ENCODE data around the gene DDO. TPM values are rescaled to one million over a fixed set of nuclear protein-coding genes. Genes with fewer than 3 reads are reported as not detected.

The DDO gene
- total and polyA plus RNA-seq, 9 donors = 0.08 to 0.49 (median 0.22) TPM; not detected in 3

GRCh38 chr6:110401585-110402176, 13.7 kb downstream of the DDO start:
- no peak for DNase-seq
- WGBS (ENCODE audit: insufficient coverage) = no CpG with 5 or more reads among the region's 4 CpGs

DNA sequence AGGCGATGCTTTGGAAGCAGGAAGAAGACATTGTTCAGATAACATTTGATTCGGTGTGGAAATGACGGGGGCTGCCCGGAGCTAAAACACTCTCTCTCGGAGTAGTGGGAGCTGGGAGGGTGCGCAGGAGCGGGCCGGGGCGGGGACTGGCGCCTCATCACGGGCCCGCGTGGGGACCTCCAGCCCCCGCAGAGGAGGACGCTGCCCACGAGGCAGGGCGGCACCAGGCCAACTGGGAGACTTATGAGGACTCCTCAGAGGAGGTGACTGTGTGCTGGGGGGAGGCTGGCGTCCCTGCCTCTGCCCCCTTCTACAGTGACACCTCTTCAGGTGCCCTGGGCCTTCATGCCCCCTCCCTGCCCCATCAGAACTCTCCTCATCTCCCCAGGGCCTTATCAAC, 15.2 kb downstream of the DDO start:
- no peaks in the 10 kb centered on the region for H3K36me3 ChIP-seq (ENCODE audit: control insufficient read depth, insufficient read depth, low read length)
- no peak overlapping the region for H3K27ac ChIP-seq (ENCODE audit: low read length)
- WGBS (ENCODE audit: insufficient coverage) = 87% methylated on average over 5 of the region's 18 CpGs

More at GRCh38 chr6:110401585-110402176, 13.7 kb downstream of the DDO start:
- Histone ChIP-seq H3K27ac (ENCODE audit: low read length) (no peak overlapping the region), H3K36me3 (ENCODE audit: control insufficient read depth, insufficient read depth, low read length) (no peaks in the 10 kb centered on the region), H3K27me3 (ENCODE audit: control insufficient read depth, insufficient read depth, low read length) (peaks cover 3% of the 10 kb centered on the region), H3K4me3 (ENCODE audit: low read length) (no peak overlapping the region), H3K4me1 (ENCODE audit: control insufficient read depth, insufficient read depth, low read length) (no peaks in the 10 kb centered on the region), H3K9me3 (replicated peaks; ENCODE audit: control insufficient read depth, low read depth, low read length) (no peaks in the 10 kb centered on the region)

DNA sequence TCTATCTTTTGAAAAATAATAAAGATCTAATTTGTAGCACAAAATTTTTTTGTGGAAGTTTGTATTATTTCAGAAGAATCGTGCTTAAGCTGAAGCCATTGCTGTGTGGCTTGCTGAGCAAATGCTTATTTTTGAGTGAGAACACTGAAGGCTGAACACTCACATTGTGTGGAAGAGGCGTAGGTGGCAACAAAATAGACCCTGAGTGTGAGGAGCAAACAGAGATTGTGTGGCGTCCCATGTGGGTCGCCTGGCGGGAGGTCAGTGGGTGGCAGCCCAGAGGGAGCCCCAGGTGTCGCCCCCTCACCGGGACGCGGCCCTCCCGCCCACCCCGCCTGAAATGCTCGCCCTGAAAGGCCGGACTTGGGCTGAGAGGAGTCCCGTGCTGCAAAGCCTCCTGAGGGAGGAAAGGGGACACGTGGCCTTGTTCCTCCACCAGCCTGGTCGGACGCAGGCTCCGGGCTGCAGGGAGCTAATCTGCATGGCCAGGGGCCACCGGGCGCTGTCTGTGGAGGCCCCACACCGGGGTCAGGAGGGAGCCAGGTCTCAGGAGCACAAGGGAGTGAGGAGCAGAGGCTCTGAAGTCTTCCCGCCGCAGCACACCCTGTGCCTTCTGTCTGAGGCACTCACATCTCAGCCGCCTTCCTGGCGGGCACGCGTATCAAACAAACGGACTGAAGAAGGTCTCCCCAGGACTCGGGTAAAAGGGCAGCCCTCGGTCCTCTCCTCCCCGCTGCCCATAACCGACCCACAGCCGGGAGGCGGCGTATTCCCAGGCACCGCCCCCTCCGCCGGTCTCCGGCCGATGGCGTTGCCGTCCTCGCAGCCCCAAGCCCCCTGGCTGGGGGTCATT, 15.9 kb downstream of the DDO start:
- no peak overlapping the region for H3K27ac ChIP-seq (ENCODE audit: low read length)
- no peak for DNase-seq
- 38% methylated on average over 43 of the region's 43 CpGs for WGBS (ENCODE audit: insufficient coverage)

More for the DNA sequence above, 15.2 kb downstream of the DDO start:
- H3K4me1 ChIP-seq (ENCODE audit: control insufficient read depth, insufficient read depth, low read length) = no peaks in the 10 kb centered on the region
- peaks cover 3% of the 10 kb centered on the region for H3K27me3 ChIP-seq (ENCODE audit: control insufficient read depth, insufficient read depth, low read length)
- DNase-seq = no peak
- H3K9me3 ChIP-seq (replicated peaks; ENCODE audit: control insufficient read depth, low read depth, low read length) = no peaks in the 10 kb centered on the region
- no peak overlapping the region for H3K4me3 ChIP-seq (ENCODE audit: low read length)

DNA sequence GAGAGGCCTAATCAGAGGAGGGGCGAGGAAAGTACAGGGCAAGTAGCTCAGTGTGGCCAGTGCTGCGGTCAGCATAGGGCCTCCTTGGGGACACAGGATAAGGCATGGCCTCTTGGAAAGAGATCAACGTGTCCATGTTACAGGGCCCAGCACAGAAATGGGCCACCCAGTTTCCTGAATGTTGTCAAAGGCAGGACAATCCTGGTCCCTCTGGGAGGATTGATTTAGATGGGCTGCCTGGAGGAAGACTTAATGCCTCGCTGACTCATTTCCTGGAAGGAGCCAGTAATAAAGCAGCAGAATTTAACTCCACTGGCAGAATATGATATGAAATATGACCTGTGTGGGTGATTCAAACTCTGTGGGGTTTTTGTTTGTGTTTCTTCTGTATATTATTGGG, 16.6 kb downstream of the DDO start:
- H3K36me3 ChIP-seq (ENCODE audit: control insufficient read depth, insufficient read depth, low read length) = no peaks in the 10 kb centered on the region
- no peak for DNase-seq
- no peaks in the 10 kb centered on the region for H3K4me1 ChIP-seq (ENCODE audit: control insufficient read depth, insufficient read depth, low read length)
- peaks cover 3% of the 10 kb centered on the region for H3K27me3 ChIP-seq (ENCODE audit: control insufficient read depth, insufficient read depth, low read length)
- no peaks in the 10 kb centered on the region for H3K9me3 ChIP-seq (replicated peaks; ENCODE audit: control insufficient read depth, low read depth, low read length)
- WGBS (ENCODE audit: insufficient coverage) = 77% methylated on average over 3 of the region's 4 CpGs
- no peak overlapping the region for H3K4me3 ChIP-seq (ENCODE audit: low read length)
- no peak overlapping the region for H3K27ac ChIP-seq (ENCODE audit: low read length)

More for the DNA sequence above, 15.9 kb downstream of the DDO start:
- Histone ChIP-seq H3K9me3 (replicated peaks; ENCODE audit: control insufficient read depth, low read depth, low read length) (no peaks in the 10 kb centered on the region), H3K36me3 (ENCODE audit: control insufficient read depth, insufficient read depth, low read length) (no peaks in the 10 kb centered on the region), H3K4me1 (ENCODE audit: control insufficient read depth, insufficient read depth, low read length) (no peaks in the 10 kb centered on the region), H3K4me3 (ENCODE audit: low read length) (peak overlapping the region; percentile 23), H3K27me3 (ENCODE audit: control insufficient read depth, insufficient read depth, low read length) (peaks cover 3% of the 10 kb centered on the region)

GRCh38 chr6:110395221-110395620, 20.2 kb downstream of the DDO start:
- H3K27ac ChIP-seq (ENCODE audit: low read length) = no peak overlapping the region
- WGBS (ENCODE audit: insufficient coverage) = 70% methylated on average over 1 of the region's 4 CpGs
- no peak for DNase-seq
- H3K4me1 ChIP-seq (ENCODE audit: control insufficient read depth, insufficient read depth, low read length) = no peaks in the 10 kb centered on the region
- H3K4me3 ChIP-seq (ENCODE audit: low read length) = no peak overlapping the region
- H3K36me3 ChIP-seq (ENCODE audit: control insufficient read depth, insufficient read depth, low read length) = no peaks in the 10 kb centered on the region
- H3K9me3 ChIP-seq (replicated peaks; ENCODE audit: control insufficient read depth, low read depth, low read length) = no peaks in the 10 kb centered on the region
- H3K27me3 ChIP-seq (ENCODE audit: control insufficient read depth, insufficient read depth, low read length) = no peaks in the 10 kb centered on the region

GRCh38 chr6:110394409-110394808, 21.0 kb downstream of the DDO start:
- H3K4me3 ChIP-seq (ENCODE audit: low read length) = no peak overlapping the region

DNA sequence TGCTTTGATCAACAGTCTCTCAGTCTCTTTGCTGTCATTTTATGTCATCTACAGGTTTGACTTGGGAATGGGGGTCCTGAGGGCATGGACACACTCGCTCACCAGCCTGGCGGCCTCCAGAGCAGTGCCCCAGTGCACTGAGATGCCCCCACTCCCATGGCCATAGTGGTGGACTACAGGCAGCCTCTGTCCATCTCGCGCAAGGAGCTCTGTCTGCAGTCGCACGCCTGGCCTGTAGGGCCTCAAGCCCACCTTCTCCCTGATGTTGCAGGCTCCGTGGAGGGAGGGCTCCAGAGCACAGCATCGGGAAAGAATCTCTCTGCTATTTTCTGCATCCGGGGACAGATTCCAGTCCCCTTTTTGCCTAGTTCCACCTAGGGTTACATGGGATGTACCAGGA, 22.6 kb downstream of the DDO start:
- Histone ChIP-seq H3K4me1 (ENCODE audit: control insufficient read depth, insufficient read depth, low read length) (no peaks in the 10 kb centered on the region), H3K27me3 (ENCODE audit: control insufficient read depth, insufficient read depth, low read length) (no peaks in the 10 kb centered on the region), H3K9me3 (replicated peaks; ENCODE audit: control insufficient read depth, low read depth, low read length) (no peaks in the 10 kb centered on the region), H3K36me3 (ENCODE audit: control insufficient read depth, insufficient read depth, low read length) (no peaks in the 10 kb centered on the region), H3K4me3 (ENCODE audit: low read length) (no peak overlapping the region), H3K27ac (ENCODE audit: low read length) (no peak overlapping the region)
- DNase-seq = no peak
- 71% methylated on average over 7 of the region's 9 CpGs for WGBS (ENCODE audit: insufficient coverage)

More at GRCh38 chr6:110394409-110394808, 21.0 kb downstream of the DDO start:
- DNase-seq = no peak
- H3K9me3 ChIP-seq (replicated peaks; ENCODE audit: control insufficient read depth, low read depth, low read length) = no peaks in the 10 kb centered on the region
- H3K36me3 ChIP-seq (ENCODE audit: control insufficient read depth, insufficient read depth, low read length) = no peaks in the 10 kb centered on the region
- H3K4me1 ChIP-seq (ENCODE audit: control insufficient read depth, insufficient read depth, low read length) = no peaks in the 10 kb centered on the region
- H3K27ac ChIP-seq (ENCODE audit: low read length) = no peak overlapping the region
- H3K27me3 ChIP-seq (ENCODE audit: control insufficient read depth, insufficient read depth, low read length) = no peaks in the 10 kb centered on the region
- 94% methylated on average over 4 of the region's 4 CpGs for WGBS (ENCODE audit: insufficient coverage)

DNA sequence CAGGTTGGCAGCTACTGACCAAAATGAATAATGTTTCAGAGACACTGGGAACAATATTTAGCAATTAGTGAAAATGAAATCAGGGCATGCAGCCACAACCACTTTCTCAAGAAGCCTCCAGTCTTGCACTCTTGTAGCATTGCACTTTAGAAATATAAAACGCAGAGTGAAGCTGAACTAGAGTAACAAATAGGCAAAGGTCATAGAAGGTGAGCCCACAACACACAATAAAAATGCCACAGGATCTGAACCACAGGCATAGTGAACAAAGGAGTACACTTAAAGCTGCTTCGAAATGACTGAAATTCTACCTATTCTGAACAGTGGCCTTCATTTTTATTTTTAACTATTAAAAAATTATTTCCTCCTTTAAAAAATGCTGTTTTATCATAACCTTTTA, 25.0 kb downstream of the DDO start:
- H3K27me3 ChIP-seq (ENCODE audit: control insufficient read depth, insufficient read depth, low read length) = no peaks in the 10 kb centered on the region

GRCh38 chr6:110389689-110390382, 25.5 kb downstream of the DDO start:
- Histone ChIP-seq H3K36me3 (ENCODE audit: control insufficient read depth, insufficient read depth, low read length) (no peaks in the 10 kb centered on the region), H3K9me3 (replicated peaks; ENCODE audit: control insufficient read depth, low read depth, low read length) (no peaks in the 10 kb centered on the region), H3K4me1 (ENCODE audit: control insufficient read depth, insufficient read depth, low read length) (no peaks in the 10 kb centered on the region), H3K27ac (ENCODE audit: low read length) (no peak overlapping the region), H3K4me3 (ENCODE audit: low read length) (no peak overlapping the region), H3K27me3 (ENCODE audit: control insufficient read depth, insufficient read depth, low read length) (no peaks in the 10 kb centered on the region)
- DNase-seq = no peak
- WGBS (ENCODE audit: insufficient coverage) = no CpG with 5 or more reads among the region's 4 CpGs

More for the DNA sequence above, 25.0 kb downstream of the DDO start:
- no peaks in the 10 kb centered on the region for H3K4me1 ChIP-seq (ENCODE audit: control insufficient read depth, insufficient read depth, low read length)
- no peak for DNase-seq
- no peak overlapping the region for H3K27ac ChIP-seq (ENCODE audit: low read length)
- no CpG with 5 or more reads among the region's 2 CpGs for whole genome bisulfite sequencing (ENCODE audit: insufficient coverage)
- H3K36me3 ChIP-seq (ENCODE audit: control insufficient read depth, insufficient read depth, low read length) = no peaks in the 10 kb centered on the region
- H3K4me3 ChIP-seq (ENCODE audit: low read length) = no peak overlapping the region
- no peaks in the 10 kb centered on the region for H3K9me3 ChIP-seq (replicated peaks; ENCODE audit: control insufficient read depth, low read depth, low read length)

GRCh38 chr6:110387986-110388385, 27.4 kb downstream of the DDO start:
- WGBS (ENCODE audit: insufficient coverage) = no CpG with 5 or more reads among the region's 2 CpGs
- no peak overlapping the region for H3K27ac ChIP-seq (ENCODE audit: low read length)
- H3K27me3 ChIP-seq (ENCODE audit: control insufficient read depth, insufficient read depth, low read length) = no peaks in the 10 kb centered on the region
- DNase-seq = no peak
- H3K4me3 ChIP-seq (ENCODE audit: low read length) = no peak overlapping the region
- H3K36me3 ChIP-seq (ENCODE audit: control insufficient read depth, insufficient read depth, low read length) = no peaks in the 10 kb centered on the region
- H3K4me1 ChIP-seq (ENCODE audit: control insufficient read depth, insufficient read depth, low read length) = no peaks in the 10 kb centered on the region
- H3K9me3 ChIP-seq (replicated peaks; ENCODE audit: control insufficient read depth, low read depth, low read length) = no peaks in the 10 kb centered on the region
